HG03159 (cell line): Measurements from ENCODE around the gene TXNDC2.

ENCODE experiments used
- ATAC-seq: cut with Tn5 transposase; IDR thresholded peaks from one replicate; pipeline ENCODE4 v1.9.1; 2021; ENCODE audit warnings: mild to moderate bottlenecking, moderate library complexity; ENCODE audit not compliant: unreplicated experiment

Gene TXNDC2

GRCh38 chr18:9859232-9859631, 26.5 kb upstream of the TXNDC2 start:
- no peak for ATAC-seq

GRCh38 chr18:9860682-9861081, 25.1 kb upstream of the TXNDC2 start:
- ATAC-seq = no peak

GRCh38 chr18:9861157-9861556, 24.6 kb upstream of the TXNDC2 start:
- peak; percentile 87 for ATAC-seq

GRCh38 chr18:9861933-9862332, 23.8 kb upstream of the TXNDC2 start:
- ATAC-seq = peak; percentile 48

- ATAC-seq = no peak
Observed at GRCh38 chr18:9862686-9863085, 23.1 kb upstream of the TXNDC2 start.

GRCh38 chr18:9863282-9863681, 22.5 kb upstream of the TXNDC2 start:
- no peak for ATAC-seq

- ATAC-seq = no peak
Observed at GRCh38 chr18:9865764-9866490, 19.8 kb upstream of the TXNDC2 start.

GRCh38 chr18:9866627-9867026, 19.1 kb upstream of the TXNDC2 start:
- no peak for ATAC-seq

- ATAC-seq = no peak
Observed at GRCh38 chr18:9867071-9867594, 18.6 kb upstream of the TXNDC2 start.

GRCh38 chr18:9868857-9869714, 16.7 kb upstream of the TXNDC2 start:
- ATAC-seq = no peak

- peak; percentile 76 for ATAC-seq
Observed at GRCh38 chr18:9869715-9870430, 15.9 kb upstream of the TXNDC2 start.

- ATAC-seq = peak; percentile 15
Observed at GRCh38 chr18:9870431-9871008, 15.3 kb upstream of the TXNDC2 start.

- ATAC-seq = no peak
Observed at GRCh38 chr18:9871244-9871746, 14.5 kb upstream of the TXNDC2 start.

- no peak for ATAC-seq
Observed at GRCh38 chr18:9872823-9873222, 12.9 kb upstream of the TXNDC2 start.

GRCh38 chr18:9874728-9875127, 11.0 kb upstream of the TXNDC2 start:
- no peak for ATAC-seq

GRCh38 chr18:9876212-9876866, 9.4 kb upstream of the TXNDC2 start:
- ATAC-seq = no peak

- ATAC-seq = no peak
Observed at GRCh38 chr18:9876867-9877654, 8.7 kb upstream of the TXNDC2 start.

- no peak for ATAC-seq
Observed at GRCh38 chr18:9877655-9878014, 8.1 kb upstream of the TXNDC2 start.

GRCh38 chr18:9878095-9878494, 7.7 kb upstream of the TXNDC2 start:
- ATAC-seq = no peak
